CD8-positive, alpha-beta memory T cell (primary cell): Measurements from ENCODE around the gene DNAJC7. TPM values are rescaled to one million over a fixed set of nuclear protein-coding genes. Genes with fewer than 3 reads are reported as not detected.

Experiments used
- CTCF ChIA-PET: fragments of 350-600 bp; sonication (Branson Sonifier 250); formaldehyde crosslinking; loops from one replicate; lab custom pipeline; 2021; ENCODE audit warnings: antibody characterized with exemption; lab: Charles Lee
- POLR2A ChIA-PET: fragments of 350-600 bp; sonication (Branson Sonifier 250); formaldehyde crosslinking; loops from one replicate; lab custom pipeline; 2021; ENCODE audit warnings: antibody characterized with exemption; lab: Charles Lee
- DNase-seq, 5 donors: peaks; one replicate each; pipeline versions ENCODE4 v3.0.0 to v3.0.0-alpha.2; 2020 to 2022; ENCODE audit warnings: mixed read lengths in 1 of 5
- H3K27ac ChIP-seq: one replicate; pipeline ENCODE4 v1.7.0; 2013; ENCODE audit warnings: low read depth, mild to moderate bottlenecking, low read length, moderate library complexity
- H3K27me3 ChIP-seq: 2 replicates; pipeline ENCODE4 v1.7.0; 2013; ENCODE audit warnings: low read length, mild to moderate bottlenecking; ENCODE audit not compliant: insufficient read depth, poor library complexity, severe bottlenecking
- H3K36me3 ChIP-seq: 2 replicates; pipeline ENCODE4 v1.7.0; 2013; ENCODE audit warnings: mild to moderate bottlenecking, low read length, moderate library complexity; ENCODE audit not compliant: insufficient read depth
- H3K4me1 ChIP-seq: 2 replicates; pipeline ENCODE4 v1.7.0; 2013; ENCODE audit warnings: mild to moderate bottlenecking, low read length, moderate library complexity; ENCODE audit not compliant: insufficient read depth
- H3K4me3 ChIP-seq: 2 replicates; pipeline ENCODE4 v1.7.0; 2013; ENCODE audit warnings: mild to moderate bottlenecking, low read length
- H3K9me3 ChIP-seq: 2 replicates; pipeline ENCODE4 v1.7.0; 2013; ENCODE audit warnings: mild to moderate bottlenecking, low read length
- H3K27ac Mint-ChIP-seq, 8 donors: one replicate each; pipeline ENCODE4 v1.8.0; 2020 to 2021; ENCODE audit warnings: mixed read lengths in 8 of 8, mild to moderate bottlenecking in 6 of 8, inconsistent platforms in 3 of 8, moderate library complexity in 3 of 8
- H3K27me3 Mint-ChIP-seq, 2 donors: one replicate each; pipeline ENCODE4 v1.8.0; 2020 to 2021; ENCODE audit warnings: mixed read lengths in 2 of 2, mild to moderate bottlenecking in 1 of 2, moderate library complexity in 1 of 2
- H3K36me3 Mint-ChIP-seq, 3 donors: one replicate each; pipeline ENCODE4 v1.8.0; 2020 to 2021; ENCODE audit warnings: mixed read lengths in 3 of 3, inconsistent platforms in 1 of 3, mild to moderate bottlenecking in 1 of 3
- H3K4me1 Mint-ChIP-seq, 3 donors: one replicate each; pipeline ENCODE4 v1.8.0; 2020 to 2021; ENCODE audit warnings: mixed read lengths in 3 of 3, inconsistent platforms in 1 of 3, mild to moderate bottlenecking in 1 of 3
- H3K4me3 Mint-ChIP-seq, 7 donors: one replicate each; pipeline ENCODE4 v1.8.0; 2020 to 2021; ENCODE audit warnings: mixed read lengths in 7 of 7, mild to moderate bottlenecking in 6 of 7, moderate library complexity in 4 of 7, inconsistent platforms in 2 of 7
- H3K9me3 Mint-ChIP-seq, 5 donors: one replicate each; pipeline ENCODE4 v1.8.0; 2020 to 2022; ENCODE audit warnings: mixed read lengths in 5 of 5, mild to moderate bottlenecking in 3 of 5, moderate library complexity in 2 of 5, inconsistent platforms in 1 of 5
- polyA plus RNA-seq: library from polyadenylated mRNA; unstranded; fragments of 300-500 nt; fragmentation: Illumina TruSeq; gene quantifications from one replicate; pipeline ENCODE4 v1.2.3, GENCODE V29; 2021
- total RNA-seq, 2 experiments: library from RNA; stranded (reverse); gene quantifications; one replicate each; pipeline ENCODE4 v1.2.3, GENCODE V29; 2021

DNAJC7 gene
- total and polyA plus RNA-seq, 3 experiments from 2014 or later = 74.6 to 111 (median 111) TPM

GRCh38 chr17:41984454-41984853, 32.8 kb downstream of the DNAJC7 start:
- peaks cover 0 to 90% (median 23%) of the 10 kb centered on the region in 3 donors for H3K36me3 Mint-ChIP-seq
- H3K4me1 ChIP-seq = no peaks in the 10 kb centered on the region
- peaks cover 67% of the 10 kb centered on the region for H3K36me3 ChIP-seq
- ChIA-PET CTCF (interaction anchor here (1.0 kb wide), 1 partner anchor 20 kb away, joined by 3 read pairs; no protein-coding TSS in a partner anchor), POLR2A (interaction anchor here (0.7 kb wide), 1 partner anchor 290 kb away, joined by 12 read pairs; no protein-coding TSS in a partner anchor)
- no peaks in the 10 kb centered on the region for H3K27me3 ChIP-seq
- no peak for DNase-seq
- H3K9me3 ChIP-seq = no peaks in the 10 kb centered on the region
- H3K4me1 Mint-ChIP-seq = no peaks in the 10 kb centered on the region
- H3K4me3 ChIP-seq = no peak overlapping the region
- peaks cover 0 to 1% of the 10 kb centered on the region in 2 donors for H3K27me3 Mint-ChIP-seq
- H3K4me3 Mint-ChIP-seq = no peak overlapping the region
- H3K9me3 Mint-ChIP-seq = no peaks in the 10 kb centered on the region
- peak overlapping the region in 1 of 8 donors; percentile 9 for H3K27ac Mint-ChIP-seq
- H3K27ac ChIP-seq = no peak overlapping the region

GRCh38 chr17:41982026-41982760, 35.0 kb downstream of the DNAJC7 start:
- Mint-ChIP-seq H3K4me1 (peaks cover 0 to 4% (median 0%) of the 10 kb centered on the region in 3 donors), H3K4me3 (no peak overlapping the region), H3K27ac (no peak overlapping the region), H3K9me3 (no peaks in the 10 kb centered on the region), H3K27me3 (no peaks in the 10 kb centered on the region), H3K36me3 (peaks cover 0 to 84% (median 19%) of the 10 kb centered on the region in 3 donors)
- H3K4me1 ChIP-seq = no peaks in the 10 kb centered on the region
- no peak for DNase-seq
- H3K27ac ChIP-seq = no peak overlapping the region
- H3K27me3 ChIP-seq = no peaks in the 10 kb centered on the region
- ChIA-PET POLR2A (no interaction called here), CTCF (no interaction called here)
- peaks cover 55% of the 10 kb centered on the region for H3K36me3 ChIP-seq
- no peak overlapping the region for H3K4me3 ChIP-seq
- no peaks in the 10 kb centered on the region for H3K9me3 ChIP-seq

DNA sequence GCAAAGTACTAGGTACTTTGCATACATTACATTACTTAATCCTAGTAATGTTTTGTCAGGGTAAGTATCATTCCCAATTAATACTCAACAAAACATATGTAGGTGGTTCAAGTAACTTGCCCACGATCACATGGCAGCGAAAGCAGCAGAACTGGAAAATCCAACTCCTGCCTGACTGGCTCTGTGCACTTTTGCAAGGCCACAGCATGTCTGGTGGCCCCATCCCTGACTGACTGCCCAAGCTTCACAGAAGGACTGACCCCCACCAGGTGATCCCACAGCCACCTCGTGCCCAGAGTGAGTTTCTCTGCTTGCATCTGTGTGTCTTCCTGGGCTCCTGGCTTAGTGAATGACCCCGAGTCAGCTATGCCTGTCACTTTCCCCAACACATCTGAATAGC, 39.2 kb downstream of the DNAJC7 start:
- H3K27ac Mint-ChIP-seq = peak overlapping the region in 2 of 8 donors; percentile 51 to 58
- Histone ChIP-seq H3K9me3 (no peaks in the 10 kb centered on the region), H3K27me3 (no peaks in the 10 kb centered on the region), H3K4me1 (no peaks in the 10 kb centered on the region), H3K36me3 (peaks cover 50% of the 10 kb centered on the region), H3K4me3 (no peak overlapping the region), H3K27ac (no peak overlapping the region)
- no peaks in the 10 kb centered on the region for H3K9me3 Mint-ChIP-seq
- H3K27me3 Mint-ChIP-seq = no peaks in the 10 kb centered on the region
- ChIA-PET POLR2A (no interaction called here), CTCF (no interaction called here)
- peaks cover 2 to 9% (median 3%) of the 10 kb centered on the region in 3 donors for H3K4me1 Mint-ChIP-seq
- H3K36me3 Mint-ChIP-seq = peaks cover 0 to 87% (median 17%) of the 10 kb centered on the region in 3 donors
- no peak for DNase-seq
- H3K4me3 Mint-ChIP-seq = no peak overlapping the region

- Histone ChIP-seq H3K9me3 (no peaks in the 10 kb centered on the region), H3K27ac (no peak overlapping the region), H3K27me3 (no peaks in the 10 kb centered on the region), H3K4me3 (no peak overlapping the region), H3K4me1 (no peaks in the 10 kb centered on the region), H3K36me3 (peaks cover 46% of the 10 kb centered on the region)
- peak overlapping the region in 3 of 8 donors; percentile 3 to 93 (median 5) for H3K27ac Mint-ChIP-seq
- CTCF ChIA-PET = interaction anchor here (1.7 kb wide), 1 partner anchor 35 kb away, joined by 3 read pairs; no protein-coding TSS in a partner anchor
- POLR2A ChIA-PET = no interaction called here
- DNase-seq = no peak
- no peaks in the 10 kb centered on the region for H3K9me3 Mint-ChIP-seq
- no peak overlapping the region for H3K4me3 Mint-ChIP-seq
- no peaks in the 10 kb centered on the region for H3K27me3 Mint-ChIP-seq
- peaks cover 2 to 16% (median 11%) of the 10 kb centered on the region in 3 donors for H3K4me1 Mint-ChIP-seq
- peaks cover 0 to 84% (median 17%) of the 10 kb centered on the region in 3 donors for H3K36me3 Mint-ChIP-seq
Measured at GRCh38 chr17:41976142-41976768, 41.0 kb downstream of the DNAJC7 start.

- Mint-ChIP-seq H3K4me3 (no peak overlapping the region), H3K27ac (peak overlapping the region in 4 of 8 donors; percentile 32 to 71 (median 51)), H3K36me3 (peaks cover 0 to 83% (median 16%) of the 10 kb centered on the region in 3 donors), H3K4me1 (peaks cover 5 to 21% (median 19%) of the 10 kb centered on the region in 3 donors), H3K27me3 (no peaks in the 10 kb centered on the region), H3K9me3 (no peaks in the 10 kb centered on the region)
- Histone ChIP-seq H3K4me1 (peaks cover 4% of the 10 kb centered on the region), H3K27ac (no peak overlapping the region), H3K36me3 (peaks cover 39% of the 10 kb centered on the region), H3K9me3 (no peaks in the 10 kb centered on the region), H3K27me3 (no peaks in the 10 kb centered on the region), H3K4me3 (no peak overlapping the region)
- DNase-seq = no peak
- CTCF ChIA-PET = interaction anchor here (1.5 to 1.7 kb wide), 2 partner anchors 10 to 36 kb away, joined by 3 read pairs; no protein-coding TSS in a partner anchor
- POLR2A ChIA-PET = no interaction called here
Measured at GRCh38 chr17:41975099-41976083, 41.8 kb downstream of the DNAJC7 start.

DNA sequence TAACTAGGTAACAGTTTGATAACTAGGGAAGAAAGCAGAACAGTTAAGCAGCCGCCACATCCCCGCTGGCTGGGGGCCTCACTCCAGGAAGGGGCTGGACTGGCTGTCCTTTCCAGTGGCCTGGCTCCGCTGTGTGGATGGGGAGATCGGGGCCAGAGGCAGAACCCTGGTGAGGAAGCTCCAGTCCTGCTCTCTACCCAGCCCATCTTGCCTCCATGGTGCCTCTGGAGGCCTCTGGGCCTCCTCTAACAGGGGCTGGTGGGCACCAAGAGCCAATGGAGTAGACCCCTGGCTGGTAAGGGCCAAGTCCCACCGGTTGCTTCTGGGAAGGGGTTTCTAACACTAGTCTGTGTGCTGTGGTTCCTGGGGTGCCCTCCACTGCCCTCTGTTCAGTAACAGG, 42.6 kb downstream of the DNAJC7 start:
- CTCF ChIA-PET = interaction anchor here (1.5 kb wide), 1 partner anchor 10 kb away, joined by 3 read pairs; no protein-coding TSS in a partner anchor
- no peak overlapping the region for H3K4me3 ChIP-seq
- no peaks in the 10 kb centered on the region for H3K9me3 Mint-ChIP-seq
- peaks cover 4% of the 10 kb centered on the region for H3K4me1 ChIP-seq
- no peak overlapping the region for H3K27ac ChIP-seq
- peak overlapping the region in 3 of 8 donors; percentile 32 to 71 (median 47) for H3K27ac Mint-ChIP-seq
- POLR2A ChIA-PET = no interaction called here
- no peak for DNase-seq
- no peaks in the 10 kb centered on the region for H3K27me3 Mint-ChIP-seq
- no peaks in the 10 kb centered on the region for H3K9me3 ChIP-seq
- no peaks in the 10 kb centered on the region for H3K27me3 ChIP-seq
- H3K36me3 ChIP-seq = peaks cover 37% of the 10 kb centered on the region
- H3K4me3 Mint-ChIP-seq = no peak overlapping the region
- peaks cover 6 to 21% (median 21%) of the 10 kb centered on the region in 3 donors for H3K4me1 Mint-ChIP-seq
- H3K36me3 Mint-ChIP-seq = peaks cover 0 to 80% (median 16%) of the 10 kb centered on the region in 3 donors

- POLR2A ChIA-PET = no interaction called here
- Histone ChIP-seq H3K27me3 (no peaks in the 10 kb centered on the region), H3K4me1 (peaks cover 4% of the 10 kb centered on the region), H3K36me3 (peaks cover 37% of the 10 kb centered on the region), H3K9me3 (no peaks in the 10 kb centered on the region), H3K27ac (no peak overlapping the region), H3K4me3 (no peak overlapping the region)
- Mint-ChIP-seq H3K36me3 (peaks cover 0 to 82% (median 16%) of the 10 kb centered on the region in 3 donors), H3K27ac (peak overlapping the region in 2 of 8 donors; percentile 5 to 47), H3K4me3 (no peak overlapping the region), H3K9me3 (no peaks in the 10 kb centered on the region), H3K4me1 (peaks cover 7 to 28% (median 23%) of the 10 kb centered on the region in 3 donors), H3K27me3 (no peaks in the 10 kb centered on the region)
- CTCF ChIA-PET = interaction anchor here (1.2 to 1.5 kb wide), 2 partner anchors 9 to 44 kb away, joined by 3 read pairs; partner anchors contain the start of gene DNAJC7
- no peak for DNase-seq
Measured at GRCh38 chr17:41974031-41974430, 43.2 kb downstream of the DNAJC7 start.
